Fibroblast of lung (primary cell): Measurements from ENCODE around the gene CPM. TPM values are rescaled to one million over a fixed set of nuclear protein-coding genes. Genes with fewer than 3 reads are reported as not detected.
A peak's percentile ranks its signal among the peaks of the same experiment; 100 is the strongest.
"Not testable (repeated sequence)": the region's sequence is repeated elsewhere in the genome, so short reads cannot be mapped to it uniquely, and the experiment has no call there.

ENCODE experiments used
- DNase-seq, 2 donors: peaks; one replicate each; pipeline versions ENCODE4 v3.0.0 to v3.0.0-alpha.2; 2010; ENCODE audit warnings: low read depth in 2 of 2
- H2AFZ ChIP-seq: 2 replicates; pipeline ENCODE4 v1.5.1; 2012; ENCODE audit warnings: low read length, control low read depth, inconsistent platforms
- H3K27ac ChIP-seq: 2 replicates; pipeline ENCODE4 v1.5.1; 2011; ENCODE audit warnings: low read length, control low read depth; ENCODE audit not compliant: insufficient read depth
- H3K27me3 ChIP-seq: 2 replicates; pipeline ENCODE4 v1.5.1; 2011; ENCODE audit warnings: mild to moderate bottlenecking, low read length; ENCODE audit not compliant: control insufficient read depth, insufficient read depth
- H3K36me3 ChIP-seq: 2 replicates; pipeline ENCODE4 v1.5.1; 2011; ENCODE audit warnings: low read length; ENCODE audit not compliant: control insufficient read depth, insufficient read depth
- H3K4me1 ChIP-seq: 2 replicates; pipeline ENCODE4 v1.5.1; 2011; ENCODE audit warnings: low read length; ENCODE audit not compliant: control insufficient read depth, insufficient read depth; ENCODE audit errors: extremely low read depth
- H3K4me2 ChIP-seq: 2 replicates; pipeline ENCODE4 v1.5.1; 2011; ENCODE audit warnings: low read length, control low read depth; ENCODE audit not compliant: insufficient read depth; ENCODE audit errors: extremely low read depth
- H3K4me3 ChIP-seq, 4 experiments: fragments of 200-600 bp in 1 of 4; sonication (generic) in 1 of 4; replicated peaks in 1 of 4; 2 replicates each; pipeline ENCODE4 v1.5.1; 2011 to 2016; ENCODE audit warnings: low read length in 4 of 4, low read depth in 3 of 4, mild to moderate bottlenecking in 3 of 4, control low read depth in 2 of 4, inconsistent platforms in 1 of 4, mixed read lengths in 1 of 4; ENCODE audit not compliant: insufficient read depth in 1 of 4; ENCODE audit errors: control extremely low read depth in 1 of 4
- H3K79me2 ChIP-seq: 2 replicates; pipeline ENCODE4 v1.5.1; 2012; ENCODE audit warnings: mild to moderate bottlenecking, low read length, inconsistent platforms; ENCODE audit not compliant: control insufficient read depth, insufficient read depth
- H3K9ac ChIP-seq: 2 replicates; pipeline ENCODE4 v1.5.1; 2011; ENCODE audit warnings: mild to moderate bottlenecking, low read length, control low read depth; ENCODE audit not compliant: insufficient read depth
- H3K9me3 ChIP-seq: 2 replicates; pipeline ENCODE4 v1.5.1; 2012; ENCODE audit warnings: low read depth, low read length; ENCODE audit not compliant: control insufficient read depth, insufficient read depth
- H4K20me1 ChIP-seq: 2 replicates; pipeline ENCODE4 v1.5.1; 2011; ENCODE audit warnings: low read length; ENCODE audit not compliant: control insufficient read depth, insufficient read depth; ENCODE audit errors: extremely low read depth
- EZH2 ChIP-seq: IDR thresholded peaks from 2 replicates; pipeline ENCODE4 v1.5.1; 2012; ENCODE audit warnings: low read length, control low read depth, mild to moderate bottlenecking; ENCODE audit errors: missing control alignments
- polyA plus RNA-seq, 2 donors: library from polyadenylated mRNA; depleted of rRNA in 1 of 2; stranded (reverse) in 1 of 2; unstranded in 1 of 2; fragments of >200 nt; gene quantifications; 2 replicates each; pipeline ENCODE4 v1.2.1, GENCODE V29; 2011 to 2012; ENCODE audit warnings: missing spikeins in 1 of 2
- total RNA-seq: library from RNA; depleted of rRNA; stranded (reverse); fragments of >200 nt; gene quantifications from 2 replicates; pipeline ENCODE4 v1.2.1, GENCODE V29; 2014
- TF ChIP-seq, protein P1 (sequence below), 2 donors: IDR thresholded peaks in 1 of 2; conservative IDR thresholded peaks in 1 of 2; 1 replicate in 1 of 2; 2 replicates in 1 of 2; pipeline ENCODE4 v1.5.1; 2011 to 2012; ENCODE audit warnings: low read length in 2 of 2, control low read depth in 1 of 2, inconsistent platforms in 1 of 2, low read depth in 1 of 2, mild to moderate bottlenecking in 1 of 2

Gene CPM
- total and polyA plus RNA-seq, 2 donors (not counting 1 experiment from before 2014, with no cell fraction given): 5.3 to 23.5 TPM

DNA sequence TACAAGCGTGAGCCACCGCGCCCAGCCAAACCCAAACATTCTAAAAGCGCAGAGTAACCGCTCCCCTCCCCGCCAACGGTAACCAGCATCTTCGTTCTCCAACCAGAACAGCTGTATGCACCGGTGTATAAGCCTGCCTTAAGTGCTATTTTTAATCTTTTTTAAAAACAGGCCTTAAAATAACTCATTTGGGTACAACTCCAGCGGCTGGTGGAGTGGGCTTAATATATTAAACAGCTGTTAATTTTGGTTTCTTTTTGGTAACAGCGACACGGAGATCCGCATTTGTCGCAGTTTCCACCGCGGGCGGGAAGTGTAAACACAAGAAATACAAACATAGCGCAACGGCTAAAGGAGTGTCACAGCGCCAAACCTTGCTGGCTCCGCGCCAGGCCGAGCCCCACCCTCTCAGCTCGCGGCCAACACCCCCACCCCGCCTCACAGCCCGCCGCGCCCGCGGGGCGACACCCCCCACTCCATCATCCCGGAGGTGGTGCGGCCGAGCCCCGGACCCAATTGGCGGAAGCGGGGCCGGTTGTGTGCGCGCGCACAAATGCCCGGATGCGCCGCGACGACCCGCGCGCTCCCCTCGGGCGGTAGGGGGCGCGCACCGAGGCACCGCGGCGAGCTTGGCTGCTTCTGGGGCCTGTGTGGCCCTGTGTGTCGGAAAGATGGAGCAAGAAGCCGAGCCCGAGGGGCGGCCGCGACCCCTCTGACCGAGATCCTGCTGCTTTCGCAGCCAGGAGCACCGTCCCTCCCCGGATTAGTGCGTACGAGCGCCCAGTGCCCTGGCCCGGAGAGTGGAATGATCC, 125.2 kb downstream of the CPM start, which contains the start of gene MDM2:
Gene MDM2, plus strand, starts transcription at position 602 of the 812 bp plus-strand sequence. CDS start 301 bp downstream, outside the sequence.
- Histone ChIP-seq H3K79me2 (peaks cover 42% of the 10 kb centered on the region), H2AFZ (peak within 1 kb of the TSS; percentile 76), H3K4me2 (peak within 1 kb of the TSS; percentile 64), H4K20me1 (no peaks in the 10 kb centered on the region), H3K27me3 (no peaks in the 10 kb centered on the region), H3K4me3 (peak within 1 kb of the TSS; percentile 94 to 99 (median 96)), H3K36me3 (peaks cover 5% of the 10 kb centered on the region), H3K27ac (peak within 1 kb of the TSS; percentile 99), H3K9me3 (no peaks in the 10 kb centered on the region), H3K9ac (peak within 1 kb of the TSS; percentile 99), H3K4me1 (no peaks in the 10 kb centered on the region)
- peak; percentile 88 to 89 for DNase-seq
- no peak for TF ChIP-seq EZH2
- TF ChIP-seq, protein P1, sequence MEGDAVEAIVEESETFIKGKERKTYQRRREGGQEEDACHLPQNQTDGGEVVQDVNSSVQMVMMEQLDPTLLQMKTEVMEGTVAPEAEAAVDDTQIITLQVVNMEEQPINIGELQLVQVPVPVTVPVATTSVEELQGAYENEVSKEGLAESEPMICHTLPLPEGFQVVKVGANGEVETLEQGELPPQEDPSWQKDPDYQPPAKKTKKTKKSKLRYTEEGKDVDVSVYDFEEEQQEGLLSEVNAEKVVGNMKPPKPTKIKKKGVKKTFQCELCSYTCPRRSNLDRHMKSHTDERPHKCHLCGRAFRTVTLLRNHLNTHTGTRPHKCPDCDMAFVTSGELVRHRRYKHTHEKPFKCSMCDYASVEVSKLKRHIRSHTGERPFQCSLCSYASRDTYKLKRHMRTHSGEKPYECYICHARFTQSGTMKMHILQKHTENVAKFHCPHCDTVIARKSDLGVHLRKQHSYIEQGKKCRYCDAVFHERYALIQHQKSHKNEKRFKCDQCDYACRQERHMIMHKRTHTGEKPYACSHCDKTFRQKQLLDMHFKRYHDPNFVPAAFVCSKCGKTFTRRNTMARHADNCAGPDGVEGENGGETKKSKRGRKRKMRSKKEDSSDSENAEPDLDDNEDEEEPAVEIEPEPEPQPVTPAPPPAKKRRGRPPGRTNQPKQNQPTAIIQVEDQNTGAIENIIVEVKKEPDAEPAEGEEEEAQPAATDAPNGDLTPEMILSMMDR (conservative IDR thresholded peaks at IDR 0.05 in 1 of 2, IDR thresholded peaks at IDR 0.05 in 1 of 2; ENCODE audit: low read depth in 1 of 2, low read length in 2 of 2): peak; percentile 42 to 67

DNA sequence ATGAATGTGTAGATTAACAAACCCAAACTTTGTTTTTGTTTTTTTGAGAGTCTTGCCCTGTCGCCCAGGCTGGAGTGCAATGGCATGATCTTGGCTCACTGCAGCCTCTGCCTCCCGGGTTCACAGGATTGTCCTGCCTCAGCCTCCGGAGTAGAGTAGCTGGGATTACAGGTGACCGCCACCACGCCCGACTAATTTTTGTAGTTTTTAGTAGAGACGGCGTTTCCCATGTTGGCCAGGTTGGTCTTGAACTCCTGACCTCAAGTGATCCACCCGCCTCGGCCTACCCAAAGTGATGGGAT, 125.7 kb downstream of the CPM start:
- H3K27me3 ChIP-seq, DNase-seq, H3K4me1 ChIP-seq, H3K9me3 ChIP-seq, H3K36me3 ChIP-seq, H4K20me1 ChIP-seq: not testable (repeated sequence)
- Histone ChIP-seq H3K9ac (peak overlapping the region; percentile 99), H3K79me2 (peaks cover 37% of the 10 kb centered on the region), H3K27ac (peak overlapping the region; percentile 99), H3K4me2 (peak overlapping the region; percentile 26), H2AFZ (peak overlapping the region; percentile 43), H3K4me3 (peak overlapping the region; percentile 30 to 99 (median 90))

DNA sequence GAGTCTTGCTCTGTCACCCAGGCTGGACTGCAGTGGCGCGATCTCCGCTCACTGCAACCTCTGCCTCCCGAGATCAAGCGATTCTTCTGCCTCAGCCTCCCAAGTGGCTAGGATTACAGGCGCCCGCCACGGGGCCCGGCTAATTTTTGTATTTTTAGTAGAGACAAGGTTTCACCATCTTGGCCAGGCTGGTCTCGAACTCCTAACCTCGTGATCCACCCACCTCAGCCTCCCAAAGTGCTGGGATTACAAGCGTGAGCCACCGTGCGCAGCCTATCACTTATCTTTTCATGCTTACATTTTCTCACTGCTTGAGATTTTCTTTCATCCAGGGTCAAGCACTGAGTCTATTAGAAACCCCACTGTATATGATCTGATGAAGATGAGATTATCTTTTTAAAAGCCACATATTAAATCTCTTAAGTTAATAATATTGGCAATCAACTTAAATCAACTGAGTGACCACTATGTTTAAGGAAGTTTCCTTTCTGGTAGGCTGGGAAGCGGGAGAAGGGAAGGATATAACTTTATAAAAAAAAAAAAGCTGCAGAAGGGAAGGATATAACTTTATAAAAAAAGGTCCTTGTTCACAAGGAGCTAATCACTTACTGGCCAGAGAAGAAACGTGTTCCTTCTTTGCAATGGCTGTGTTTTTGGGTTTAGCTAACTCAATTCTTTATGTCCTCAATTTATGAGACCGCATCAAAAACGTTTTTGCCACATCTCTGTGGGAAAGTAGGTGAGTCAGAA, 126.3 kb downstream of the CPM start:
- Histone ChIP-seq H3K4me3 (no peak overlapping the region), H3K4me2 (peak overlapping the region; percentile 26), H2AFZ (no peak overlapping the region), H4K20me1 (no peaks in the 10 kb centered on the region), H3K27me3 (no peaks in the 10 kb centered on the region), H3K9ac (no peak overlapping the region), H3K4me1 (no peaks in the 10 kb centered on the region), H3K9me3 (no peaks in the 10 kb centered on the region), H3K36me3 (peaks cover 3% of the 10 kb centered on the region), H3K27ac (no peak overlapping the region), H3K79me2 (peaks cover 31% of the 10 kb centered on the region)
- DNase-seq: no peak
- TF ChIP-seq, protein P1 (conservative IDR thresholded peaks at IDR 0.05 in 1 of 2, IDR thresholded peaks at IDR 0.05 in 1 of 2; ENCODE audit: low read depth in 1 of 2, low read length in 2 of 2): no peak
- no peak for TF ChIP-seq EZH2
